NK-92 treated with Interleukin-12 subunit alpha and Interleukin-12 subunit beta, amount 100 ng/mL, for 24 hours (cell line): ENCODE data around the gene FRMPD2.
"Not testable (repeated sequence)": the region's sequence is repeated elsewhere in the genome, so short reads cannot be mapped to it uniquely, and the experiment has no call there.

Experiments used
- DNase-seq: peaks from one replicate; lab custom pipeline; 2025; lab: John Stamatoyannopoulos, UW

Gene FRMPD2

GRCh38 chr10:48205918-48206317, 68.6 kb downstream of the FRMPD2 start:
- no peak for DNase-seq

DNA sequence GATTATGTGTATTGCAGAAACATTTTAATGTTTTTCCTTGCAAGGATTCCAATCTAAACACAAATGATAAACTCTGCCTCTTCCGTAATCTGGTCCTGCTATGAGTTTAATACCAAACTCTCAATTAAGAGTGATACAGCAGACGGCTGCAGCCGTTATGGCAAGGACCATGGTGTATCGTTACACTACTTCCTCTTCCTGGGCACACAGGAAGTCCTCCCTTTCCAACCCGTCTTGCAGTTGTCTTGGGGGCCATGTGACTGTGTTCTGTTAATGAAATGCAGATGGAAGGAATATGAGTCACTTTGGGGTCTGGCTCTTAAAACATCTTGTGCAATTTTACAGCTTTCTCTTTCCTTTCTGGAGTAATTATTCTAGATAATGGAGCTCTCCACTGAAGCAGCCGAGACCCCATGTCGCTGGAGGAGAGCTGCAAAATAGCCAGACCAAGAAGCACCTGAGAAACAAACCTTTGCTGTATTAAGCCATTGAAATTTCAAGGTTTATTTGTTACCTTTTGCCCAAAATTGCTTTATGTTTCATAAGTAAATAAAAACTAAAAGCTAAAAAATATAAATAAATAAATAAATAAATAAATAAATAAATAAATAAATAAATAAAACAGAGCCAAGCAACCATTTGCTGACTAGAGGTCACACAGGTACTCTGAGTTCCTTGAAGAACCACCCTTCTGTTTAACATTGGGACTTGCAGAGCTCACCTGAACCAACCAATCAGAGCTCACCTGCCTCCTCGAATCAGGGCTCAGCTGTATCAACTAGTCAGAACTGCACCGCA, 74.7 kb downstream of the FRMPD2 start:
- no peak for DNase-seq

DNA sequence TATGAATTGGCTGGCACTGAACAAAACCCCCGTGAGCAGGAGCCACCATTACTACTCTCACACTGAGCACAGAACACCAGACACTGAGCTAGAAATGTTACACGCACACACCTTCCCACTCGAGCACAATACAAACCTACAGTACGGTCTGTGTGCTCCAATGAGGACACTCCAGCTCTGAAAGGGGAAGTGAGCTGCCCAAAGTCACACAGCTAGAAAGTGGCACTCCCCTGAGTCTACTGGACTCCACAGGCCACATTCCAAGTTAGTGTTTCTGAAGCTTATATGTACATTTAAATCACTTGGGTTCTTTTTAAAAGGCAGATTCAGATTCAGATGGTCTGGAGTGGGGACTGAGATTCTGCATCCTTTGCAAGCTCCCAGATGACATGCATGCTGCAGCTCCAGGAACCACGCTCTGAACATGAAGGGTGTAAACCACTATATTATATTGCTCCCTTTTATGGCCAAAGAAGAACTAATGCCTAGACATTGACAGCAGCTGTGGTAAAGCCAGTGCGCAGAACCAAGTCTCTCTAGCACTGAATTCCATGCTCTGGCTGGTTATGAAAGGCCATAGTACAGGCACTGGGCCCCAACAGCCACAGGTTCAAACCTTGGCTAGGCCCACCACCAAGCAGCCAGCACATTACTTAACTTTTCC, 77.1 kb downstream of the FRMPD2 start:
- no peak for DNase-seq

GRCh38 chr10:48195803-48196202, 78.7 kb downstream of the FRMPD2 start:
- no peak for DNase-seq

DNA sequence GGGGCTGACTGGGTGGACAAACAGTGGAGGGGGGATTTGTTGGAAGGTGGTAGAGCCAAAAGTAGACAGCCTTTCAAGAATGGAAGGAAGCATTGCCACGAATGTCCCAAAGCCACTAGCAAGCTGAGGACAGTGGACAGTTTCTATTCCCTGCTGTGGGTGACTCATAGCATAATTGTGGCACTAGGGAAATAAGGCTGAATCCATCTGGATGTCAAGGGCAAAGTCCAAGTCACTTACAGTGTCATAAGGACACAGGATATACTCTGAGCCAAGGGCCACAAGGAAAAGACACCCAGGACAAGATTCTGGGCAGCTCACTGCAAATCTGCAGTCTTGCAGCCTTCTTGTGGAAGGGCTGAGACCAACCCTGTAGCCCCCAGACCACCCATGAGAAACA, 79.7 kb downstream of the FRMPD2 start:
- DNase-seq = no peak

GRCh38 chr10:48193556-48193955, 80.9 kb downstream of the FRMPD2 start:
- no peak for DNase-seq

DNA sequence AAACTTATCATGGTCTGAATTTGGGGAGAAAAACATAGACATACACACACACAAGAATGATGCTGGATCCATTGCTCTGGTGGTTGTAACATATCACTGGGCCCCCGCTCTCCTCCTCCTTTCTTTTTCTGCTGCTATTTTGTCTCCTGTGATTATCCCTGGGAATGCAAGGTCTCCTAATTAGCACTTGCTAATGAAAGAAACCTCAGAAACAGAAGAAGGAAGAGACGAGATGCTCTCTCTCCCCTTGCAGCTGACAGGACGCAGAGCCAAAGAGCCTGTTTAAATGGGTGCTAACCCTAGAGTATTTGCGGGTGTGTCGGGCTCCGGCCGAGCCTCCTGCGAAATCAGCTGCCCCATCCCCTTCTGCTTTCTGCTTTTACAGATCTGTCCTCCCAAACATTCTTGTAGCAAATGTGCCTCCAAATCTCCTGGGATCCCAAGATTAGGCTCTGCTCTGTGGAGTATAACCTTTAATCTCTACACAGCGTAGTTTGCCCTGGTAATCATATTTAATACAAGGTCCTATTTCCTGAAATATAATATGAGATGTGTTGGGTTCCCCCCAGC, 81.5 kb downstream of the FRMPD2 start:
- no peak for DNase-seq

DNA sequence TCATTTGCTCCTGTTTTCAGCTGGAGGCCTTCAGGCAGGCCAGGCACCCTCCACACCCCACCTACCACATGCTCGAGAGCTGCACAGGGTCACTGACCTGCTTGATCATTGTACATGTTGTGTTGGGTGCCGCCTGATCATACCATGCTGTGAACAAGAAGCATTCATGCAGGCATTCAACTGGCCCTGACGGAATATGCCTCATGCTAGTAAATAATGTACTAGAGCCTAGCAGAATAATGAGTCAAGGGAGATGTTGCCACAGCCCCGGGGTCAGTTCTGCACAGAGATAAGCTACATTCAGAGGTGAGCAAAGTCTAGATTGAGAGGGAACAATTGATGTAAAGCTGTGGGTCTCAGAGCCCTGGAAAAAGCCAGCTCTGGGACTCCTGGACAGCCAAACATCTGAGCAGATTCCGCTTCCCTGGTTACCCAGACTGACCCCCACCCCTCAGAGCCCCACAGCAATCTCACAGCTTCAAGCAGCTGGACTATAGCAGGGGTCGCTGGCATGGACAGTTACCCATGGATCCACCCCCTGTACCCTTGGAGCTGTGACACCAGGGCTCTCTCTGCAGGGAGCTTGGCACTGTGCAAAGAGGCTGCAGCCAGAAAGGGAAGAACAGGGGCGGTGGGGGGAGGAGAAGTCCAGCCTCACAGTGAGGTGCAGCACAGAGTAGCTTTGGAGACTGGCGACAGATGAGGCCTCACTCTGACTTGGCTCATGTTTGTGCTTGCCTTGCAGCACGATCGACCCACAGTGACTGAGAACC, 86.6 kb downstream of the FRMPD2 start:
- no peak for DNase-seq

- no peak for DNase-seq
Observed at GRCh38 chr10:48187126-48187525, 87.4 kb downstream of the FRMPD2 start.

- DNase-seq = not testable (repeated sequence)
Observed at GRCh38 chr10:48186264-48186804, 88.2 kb downstream of the FRMPD2 start.

- no peak for DNase-seq
Observed at GRCh38 chr10:48184224-48184623, 90.3 kb downstream of the FRMPD2 start.

- DNase-seq = not testable (repeated sequence)
Observed at GRCh38 chr10:48172715-48173114, 101.8 kb downstream of the FRMPD2 start.

DNA sequence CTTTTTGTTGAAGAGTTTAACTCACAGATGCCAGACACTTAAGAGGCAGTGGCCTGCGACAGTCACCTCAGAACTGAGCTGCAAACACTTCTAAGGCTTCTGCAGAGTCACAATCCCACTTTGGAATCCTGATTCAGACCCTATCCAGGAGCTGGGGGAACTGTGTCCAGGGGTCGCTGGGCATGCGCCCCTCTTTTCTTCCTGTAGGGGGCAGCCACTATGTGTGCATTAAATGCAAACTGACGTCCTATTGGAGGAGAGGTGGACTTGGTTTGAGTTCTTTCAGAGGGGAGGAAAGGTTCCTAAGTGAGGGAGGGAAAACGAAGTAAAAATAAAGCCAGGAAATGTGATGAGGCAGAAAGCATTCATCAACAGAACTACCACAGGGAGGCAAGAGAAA, 113.8 kb downstream of the FRMPD2 start:
- not testable (repeated sequence) for DNase-seq

DNA sequence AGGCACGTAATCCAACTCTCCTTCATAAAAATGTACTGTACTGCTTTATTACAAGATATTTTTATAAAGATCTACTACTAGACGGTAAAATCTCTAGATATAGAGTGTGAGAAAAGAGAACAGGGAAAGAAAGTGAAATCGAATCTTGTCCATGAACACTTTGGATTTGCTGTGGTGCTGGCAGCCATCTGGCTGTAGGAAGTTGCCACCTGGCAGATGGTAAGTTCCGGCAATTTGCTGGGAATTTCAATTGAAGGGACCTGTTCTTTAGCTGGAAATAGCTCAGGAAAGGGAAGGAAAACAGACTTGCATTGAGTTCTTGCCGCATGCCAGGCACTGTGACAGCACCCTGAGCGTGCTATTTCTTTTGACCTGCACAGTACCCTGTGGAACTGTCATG, 114.3 kb downstream of the FRMPD2 start:
- DNase-seq = not testable (repeated sequence)

GRCh38 chr10:48154211-48155140, 120.0 kb downstream of the FRMPD2 start:
- DNase-seq = not testable (repeated sequence)

DNA sequence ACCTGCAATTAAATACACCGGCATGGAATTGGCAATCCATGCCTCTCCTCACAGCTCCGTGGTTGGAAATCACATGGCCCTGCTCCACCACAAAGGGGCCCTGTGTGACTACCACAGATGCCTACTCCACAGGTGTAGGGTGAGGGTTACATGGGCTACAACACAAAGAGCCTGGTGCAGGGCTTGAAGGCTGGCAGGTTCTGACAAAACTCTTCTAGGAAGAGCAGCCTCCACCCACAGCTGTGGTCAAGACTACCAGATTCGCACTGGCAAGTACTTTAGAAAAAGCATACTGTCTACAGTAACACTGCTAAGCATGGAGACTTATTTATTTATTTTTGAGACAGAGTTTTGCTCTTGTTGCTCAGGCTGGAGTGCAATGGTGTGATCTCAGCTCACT, 126.9 kb downstream of the FRMPD2 start:
- not testable (repeated sequence) for DNase-seq

- DNase-seq = not testable (repeated sequence)
Observed at GRCh38 chr10:48143721-48144642, 130.5 kb downstream of the FRMPD2 start.

DNA sequence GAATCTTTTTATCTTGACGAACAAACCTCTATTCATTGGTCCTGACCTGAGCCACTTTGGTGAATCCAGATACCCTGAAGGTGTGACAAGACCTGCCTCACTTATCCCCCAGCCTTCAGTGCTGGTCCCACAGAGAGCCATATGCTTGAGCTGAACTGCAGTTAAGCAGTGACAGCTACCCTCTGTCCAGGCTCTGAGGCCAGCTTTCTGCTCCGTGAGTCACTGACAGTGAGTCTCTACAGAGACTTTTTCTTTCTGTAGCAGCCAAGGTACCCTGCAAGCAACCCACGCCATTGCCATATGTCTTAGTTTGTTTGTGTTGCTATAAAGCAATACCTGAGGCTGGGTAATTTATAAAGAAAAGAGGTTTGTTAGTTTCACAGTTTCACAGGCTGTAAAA, 133.5 kb downstream of the FRMPD2 start:
- DNase-seq = not testable (repeated sequence)

- DNase-seq = not testable (repeated sequence)
Observed at GRCh38 chr10:48139953-48140850, 134.3 kb downstream of the FRMPD2 start.
